ENCODE data around the gene PIK3CG. TPM values are rescaled to one million over a fixed set of nuclear protein-coding genes. Genes with fewer than 3 reads are reported as not detected.

PIK3CG gene
- total and polyA plus RNA-seq, 10 of the 15 experiments (the other 5 are each of a cell fraction or from before 2014, with no cell fraction given) = 0.79 to 7.6 (median 5.2) TPM

- no peak for TF ChIP-seq ATF3 (IDR thresholded peaks at IDR 0.05; ENCODE audit: borderline replicate concordance, extremely low read depth, low read depth, low read length)
These were observed 2.7 kb downstream of the PIK3CG start (continued) for GRCh38 chr7:106867641-106868351.

- TF ChIP-seq TCF3 (IDR thresholded peaks at IDR 0.05; ENCODE audit: borderline replicate concordance, insufficient read depth, low read depth, low read length) = no peak
- TF ChIP-seq ETV6 (conservative IDR thresholded peaks at IDR 0.05 in 1 of 2, IDR thresholded peaks at IDR 0.05 in 1 of 2; ENCODE audit: borderline replicate concordance in 1 of 2, low read depth in 1 of 2) = no peak
- TF ChIP-seq NRF1 (conservative IDR thresholded peaks at IDR 0.05; ENCODE audit: low read depth, low read length) = no peak
- TF ChIP-seq CTCF (IDR thresholded peaks at IDR 0.05 in 2 of 3, conservative IDR thresholded peaks at IDR 0.05 in 1 of 3; ENCODE audit: control insufficient read depth in 2 of 3, extremely low read depth in 1 of 3, insufficient read depth in 1 of 3, low read depth in 3 of 3, low read length in 3 of 3) = no peak
- no peak for TF ChIP-seq TARDBP (IDR thresholded peaks at IDR 0.05; ENCODE audit: borderline replicate concordance)
- TF ChIP-seq ELK1 (IDR thresholded peaks at IDR 0.05; ENCODE audit: low read depth, low read length) = no peak
- TF ChIP-seq RELB (IDR thresholded peaks at IDR 0.05; ENCODE audit: low read depth) = no peak
- TF ChIP-seq CREM (IDR thresholded peaks at IDR 0.05; ENCODE audit: low read depth) = no peak
- no peak for TF ChIP-seq SUZ12 (IDR thresholded peaks at IDR 0.05; ENCODE audit: unreplicated experiment)
- TF ChIP-seq ZNF274 (IDR thresholded peaks at IDR 0.05; ENCODE audit: insufficient read depth, insufficient read length) = no peak
- TF ChIP-seq RCOR1 (conservative IDR thresholded peaks at IDR 0.05; ENCODE audit: low read depth, low read length) = no peak
- no peak for TF ChIP-seq TCF7 (IDR thresholded peaks at IDR 0.05; ENCODE audit: borderline replicate concordance)
- no peak for TF ChIP-seq RAD21 (IDR thresholded peaks at IDR 0.05; ENCODE audit: insufficient read depth, low read depth, low read length)
- no peak for TF ChIP-seq MTA2 (IDR thresholded peaks at IDR 0.05; ENCODE audit: low read depth)
- no peak for TF ChIP-seq TAF1 (IDR thresholded peaks at IDR 0.05; ENCODE audit: borderline replicate concordance, low read depth, low read length)
- Histone ChIP-seq H3K9me3 (replicated peaks; ENCODE audit: control insufficient read depth, insufficient read depth, low read length) (no peaks in the 10 kb centered on the region; the same call in 2 of the 3 replicates), H3K79me2 (ENCODE audit: control insufficient read depth, insufficient read depth, low read length) (no peaks in the 10 kb centered on the region), H3K9ac (ENCODE audit: control insufficient read depth, insufficient read depth, low read length) (no peak overlapping the region), H3K36me3 (ENCODE audit: control insufficient read depth in 2 of 2, insufficient read depth in 2 of 2, low read length in 1 of 2) (no peaks in the 10 kb centered on the region), H3K27me3 (replicated peaks in 1 of 2; ENCODE audit: control insufficient read depth in 2 of 2, insufficient read depth in 2 of 2, low read length in 1 of 2) (no peaks in the 10 kb centered on the region), H3K4me3 (no peak overlapping the region), H3K4me2 (ENCODE audit: control insufficient read depth, insufficient read depth) (no peak overlapping the region), H3K4me1 (ENCODE audit: control insufficient read depth, insufficient read depth, low read length) (peaks cover 54% of the 10 kb centered on the region), H3K27ac (ENCODE audit: control insufficient read depth, insufficient read depth) (no peak overlapping the region), H2AFZ (ENCODE audit: control insufficient read depth, low read depth, low read length) (no peak overlapping the region), H4K20me1 (ENCODE audit: control insufficient read depth, insufficient read depth) (no peaks in the 10 kb centered on the region)
- ChIA-PET RAD21 (ENCODE audit: unreplicated experiment) (no interaction called here), POLR2A (no interaction called here), SMC1A (ENCODE audit: uncharacterized antibody, unreplicated experiment) (interaction anchor here (1.0 kb wide), 1 partner anchor 14 kb away, joined by 3 read pairs; no protein-coding TSS in a partner anchor), CTCF (no interaction called here)
- intact Hi-C loops (cut with micrococcal nuclease; ENCODE audit: unreplicated experiment) = loop anchor here (5.0 kb wide), 1 partner anchor 71 kb away; no protein-coding TSS in a partner anchor
- WGBS (ENCODE audit: insufficient coverage, insufficient replicate concordance, low lambda C conversion rate, missing lambda C conversion rate) = 91% methylated on average over 18 of the region's 20 CpGs
- FAIRE-seq (no peak), DNase-seq (ENCODE audit: low read depth, low spot score) (no peak), ATAC-seq (no peak)
- BruUV-seq (replicated peaks) = no TSS peak
- in situ Hi-C loops (cut with MboI) = no loop called here
These were observed 3.3 kb downstream of the PIK3CG start for GRCh38 chr7:106868364-106868763.
